ENCODE data around the gene HDAC4.

- TF ChIP-seq ZNF24 (IDR thresholded peaks at IDR 0.05) (no peak), MAZ (CRISPR knock-in tag; conservative IDR thresholded peaks at IDR 0.05 in 1 of 2, IDR thresholded peaks at IDR 0.05 in 1 of 2) (no peak), MEF2D (tag; conservative IDR thresholded peaks at IDR 0.05; ENCODE audit: low read depth) (no peak), RBBP5 (IDR thresholded peaks at IDR 0.05; ENCODE audit: borderline replicate concordance, insufficient read depth, low read length, poor library complexity, severe bottlenecking) (no peak), HCFC1 (IDR thresholded peaks at IDR 0.05; ENCODE audit: low read depth, low read length) (no peak), THRAP3 (IDR thresholded peaks at IDR 0.05; ENCODE audit: borderline replicate concordance) (no peak), MYBL2 (IDR thresholded peaks at IDR 0.05; ENCODE audit: low read depth) (no peak), MYBL2 (CRISPR knock-in tag; IDR thresholded peaks at IDR 0.05; ENCODE audit: borderline replicate concordance) (no peak), CTCF (IDR thresholded peaks at IDR 0.05 in 2 of 3, conservative IDR thresholded peaks at IDR 0.05 in 1 of 3; ENCODE audit: insufficient read depth in 2 of 3, low read depth in 1 of 3, low read length in 3 of 3) (no peak), MCM3 (IDR thresholded peaks at IDR 0.05) (no peak), ZNF175 (CRISPR knock-in tag; IDR thresholded peaks at IDR 0.05; ENCODE audit: low read depth) (no peak), ERF (CRISPR knock-in tag; IDR thresholded peaks at IDR 0.05) (no peak)
These were observed 7.4 kb downstream of the HDAC4 start for GRCh38 chr2:239393388-239393940.
